ENCODE results near the gene ZDHHC24. TPM values are rescaled to one million over a fixed set of nuclear protein-coding genes. Genes with fewer than 3 reads are reported as not detected.

Gene ZDHHC24
- total RNA-seq, 1 experiment from 2014 or later = 3.1 TPM

DNA sequence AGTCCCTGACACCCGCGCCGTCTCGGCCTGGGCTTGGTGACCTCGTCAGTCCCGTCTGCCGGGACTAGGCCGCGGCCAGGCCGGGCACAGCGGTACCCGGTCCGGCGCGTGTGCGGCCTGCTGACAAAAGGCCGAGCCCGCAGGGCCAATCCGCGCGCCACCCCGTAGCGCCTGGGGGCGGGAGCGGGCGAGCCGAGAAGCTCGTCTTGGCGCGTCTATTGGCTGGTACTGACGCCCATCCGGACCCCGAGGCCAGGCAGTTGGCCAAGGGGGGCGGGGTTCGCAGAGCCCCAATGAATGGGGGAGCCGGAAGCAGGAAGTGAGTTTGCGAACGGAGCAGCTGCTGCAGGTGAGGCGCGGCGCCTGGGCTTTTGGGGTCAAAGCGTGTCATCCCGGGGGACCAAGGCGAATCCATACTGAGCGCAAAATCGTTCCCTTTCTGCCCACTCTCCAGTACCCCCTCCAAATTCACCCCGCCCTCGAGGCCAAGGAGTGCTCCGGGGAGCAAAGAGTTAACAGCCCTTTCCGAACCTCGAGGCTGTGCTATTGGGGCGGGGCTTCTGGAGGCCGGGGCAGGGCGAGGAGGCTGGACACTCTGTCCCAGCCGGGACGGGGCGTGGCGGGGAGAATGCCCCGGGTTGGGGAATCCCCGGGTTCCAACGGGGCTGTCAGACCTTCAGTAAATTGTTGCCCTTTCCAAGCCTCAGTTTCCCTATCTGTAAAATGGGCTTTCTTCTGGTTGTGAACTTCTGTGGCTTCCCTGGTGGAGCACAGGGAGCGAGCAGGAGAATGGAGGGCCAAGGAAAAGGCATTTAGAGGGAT lies 65.5 kb downstream of the ZDHHC24 start, which contains the start of gene DPP3:
Gene DPP3, plus strand, starts transcription at position 318 of the 822 bp plus-strand sequence. CDS start 1,767 bp downstream, outside the sequence.
- peak within 1 kb of the TSS; percentile 71 for H3K27ac ChIP-seq
- H3K36me3 ChIP-seq = no peaks in the 10 kb centered on the region
- H3K27me3 ChIP-seq = no peaks in the 10 kb centered on the region
- peak; percentile 96 to 97 for DNase-seq
- no peaks in the 10 kb centered on the region for H3K9me3 ChIP-seq (replicated peaks)
- H3K4me3 ChIP-seq = peak within 1 kb of the TSS; percentile 80
- peaks cover 3% of the 10 kb centered on the region; the same call in 1 of the 2 replicates for H3K4me1 ChIP-seq

DNA sequence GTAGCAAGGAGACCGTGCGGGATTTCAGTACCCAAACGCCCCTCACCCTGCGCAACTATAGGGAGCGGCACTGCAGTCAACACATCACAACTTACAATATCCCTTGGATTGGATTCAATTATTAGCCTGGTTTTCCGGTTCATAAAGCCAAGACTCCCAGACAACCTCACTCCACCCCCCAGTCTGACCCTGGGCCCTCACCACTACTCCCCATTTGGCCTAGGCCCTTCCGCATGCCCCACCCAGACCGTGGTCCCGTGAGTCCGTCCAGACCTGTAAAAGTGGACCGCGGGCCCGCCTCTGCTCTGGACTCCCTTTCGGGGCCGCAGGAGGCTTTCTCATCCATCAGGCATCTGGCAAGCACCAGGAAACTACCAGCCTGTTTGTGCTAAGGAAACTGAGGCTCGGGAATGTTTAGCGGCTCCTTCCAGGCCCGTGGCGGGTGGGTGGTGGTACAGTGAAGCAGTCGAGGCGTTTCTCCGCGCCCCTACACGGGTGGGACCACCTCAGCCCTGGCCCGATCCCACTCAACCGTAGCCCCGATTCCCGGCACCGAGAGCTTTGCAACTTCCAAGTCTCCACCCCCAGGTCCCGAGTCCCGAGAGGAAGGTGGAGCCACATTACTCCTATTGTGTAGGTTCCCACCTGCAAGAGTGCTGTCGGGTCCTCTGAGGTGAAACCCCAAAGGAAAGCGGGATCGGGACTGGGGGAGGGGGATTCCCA lies 66.3 kb downstream of the ZDHHC24 start:
- peaks cover 3% of the 10 kb centered on the region; the same call in 1 of the 2 replicates for H3K4me1 ChIP-seq
- DNase-seq = peak in 1 of 2 experiments; percentile 24
- peak overlapping the region; percentile 71 for H3K27ac ChIP-seq

DNA sequence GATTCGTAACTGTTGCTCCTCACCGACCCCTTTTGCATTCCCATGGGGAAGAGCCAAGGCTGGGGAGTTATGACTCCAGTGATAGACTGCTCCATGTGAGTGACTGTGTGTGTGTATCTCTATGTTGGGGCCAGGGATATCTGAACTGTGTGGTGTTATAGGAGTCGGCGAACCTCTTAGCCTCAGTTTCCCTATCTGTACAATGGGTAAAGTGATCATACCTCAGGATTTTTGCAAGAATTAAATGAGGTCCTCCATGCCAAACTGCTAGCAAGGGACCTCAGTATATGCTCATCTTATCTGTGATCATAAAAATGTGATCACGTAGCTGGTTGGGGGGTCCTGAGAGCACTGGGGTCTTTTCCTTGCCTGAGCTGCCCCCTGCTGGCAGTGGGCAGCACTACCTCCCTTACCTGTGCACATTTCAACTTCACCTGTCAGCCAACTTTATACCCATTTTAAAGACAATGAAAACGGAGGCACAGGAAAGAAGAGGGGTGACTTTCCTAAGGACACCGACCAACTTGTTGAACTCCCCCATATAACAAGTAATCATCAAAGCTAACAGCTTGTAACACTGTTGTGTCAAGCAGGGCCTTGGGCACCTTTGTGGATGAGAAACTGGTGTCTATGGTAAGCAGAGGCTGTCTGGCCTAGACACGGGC lies 67.0 kb downstream of the ZDHHC24 start:
- Histone ChIP-seq H3K9me3 (replicated peaks) (no peaks in the 10 kb centered on the region), H3K27me3 (no peaks in the 10 kb centered on the region), H3K4me1 (peaks cover 3% of the 10 kb centered on the region; the same call in 1 of the 2 replicates), H3K36me3 (no peaks in the 10 kb centered on the region), H3K27ac (no peak overlapping the region; the same call in 1 of the 2 replicates), H3K4me3 (peak overlapping the region; percentile 80)
- peak in 1 of 2 experiments; percentile 47 for DNase-seq

More for the DNA sequence above, 66.3 kb downstream of the ZDHHC24 start:
- Histone ChIP-seq H3K9me3 (replicated peaks) (no peaks in the 10 kb centered on the region), H3K4me3 (peak overlapping the region; percentile 80), H3K27me3 (no peaks in the 10 kb centered on the region), H3K36me3 (no peaks in the 10 kb centered on the region)

DNA sequence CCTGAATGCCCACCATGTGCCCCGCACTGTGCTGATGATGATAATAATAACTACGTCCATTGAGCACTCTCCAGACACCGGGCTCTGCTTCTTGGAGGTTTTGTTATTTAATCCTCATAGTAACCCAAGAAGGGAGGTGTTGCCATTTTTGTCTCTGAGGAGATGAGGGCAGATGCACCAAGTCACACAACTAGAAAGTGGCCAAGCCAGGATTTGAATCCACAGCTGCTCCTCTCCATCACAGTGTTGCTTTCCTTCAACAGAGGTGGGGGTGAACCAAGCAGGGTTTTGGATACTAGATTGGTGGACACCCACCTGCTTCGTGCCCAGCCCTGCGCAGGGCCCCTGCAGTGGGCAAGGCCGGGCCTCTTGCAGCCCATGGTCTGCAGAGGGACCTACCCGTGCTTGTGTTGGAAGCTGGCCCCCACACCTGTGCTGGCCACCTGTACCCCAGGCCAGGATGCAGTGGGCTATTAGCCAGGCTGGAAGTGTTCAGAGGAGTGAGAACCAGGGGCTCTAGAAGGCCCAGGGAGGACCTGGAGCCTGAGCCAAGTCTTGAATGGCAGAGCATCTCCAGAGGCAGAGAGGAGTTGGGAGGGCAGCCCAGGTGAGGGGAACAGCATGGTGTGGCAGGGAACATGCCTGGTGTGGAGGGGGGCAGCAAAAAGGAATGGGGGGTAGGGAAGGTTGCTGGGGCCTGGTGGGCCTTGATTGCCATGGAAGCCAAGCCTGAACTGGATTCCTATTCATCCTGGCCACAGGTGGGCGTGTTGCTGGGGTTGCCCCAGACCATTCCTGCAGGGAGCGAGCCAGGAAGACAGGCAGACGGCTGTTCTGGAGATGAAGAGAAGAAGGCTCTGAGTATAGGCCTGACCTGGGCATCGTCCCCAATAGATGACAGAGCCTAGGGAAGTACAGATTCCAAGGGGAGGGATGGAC lies 68.3 kb downstream of the ZDHHC24 start:
- no peak overlapping the region for H3K4me3 ChIP-seq
- H3K27me3 ChIP-seq = no peaks in the 10 kb centered on the region
- H3K4me1 ChIP-seq = peaks cover 3% of the 10 kb centered on the region; the same call in 1 of the 2 replicates
- H3K9me3 ChIP-seq (replicated peaks) = no peaks in the 10 kb centered on the region
- peak in 1 of 2 experiments; percentile 38 for DNase-seq
- H3K27ac ChIP-seq = no peak overlapping the region
- no peaks in the 10 kb centered on the region for H3K36me3 ChIP-seq

DNA sequence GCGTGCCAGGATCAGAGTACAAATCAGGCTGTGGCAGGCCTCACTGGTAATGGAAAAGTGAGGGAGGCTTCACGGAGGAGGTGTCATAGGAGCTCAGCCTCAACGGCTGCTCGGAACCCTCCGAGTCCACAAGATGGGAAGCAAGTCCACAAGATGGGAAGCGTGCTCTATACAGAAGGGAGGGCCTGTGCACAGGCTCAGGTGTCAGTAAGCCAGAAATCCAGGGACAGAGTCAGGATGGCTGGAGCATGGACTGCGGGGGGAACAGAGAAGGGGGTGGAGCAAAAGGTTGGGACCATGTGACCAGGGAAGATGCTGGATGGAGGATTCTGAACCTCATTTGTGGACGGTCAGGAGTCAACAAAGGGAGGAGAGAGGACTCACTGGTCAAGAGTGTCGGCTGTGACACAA lies 69.0 kb downstream of the ZDHHC24 start:
- no peaks in the 10 kb centered on the region for H3K9me3 ChIP-seq (replicated peaks)
- no peaks in the 10 kb centered on the region for H3K36me3 ChIP-seq
- no peak overlapping the region for H3K4me3 ChIP-seq
- no peaks in the 10 kb centered on the region for H3K27me3 ChIP-seq
- H3K4me1 ChIP-seq = no peaks in the 10 kb centered on the region; the same call in 1 of the 2 replicates
- DNase-seq = peak in 1 of 2 experiments; percentile 33
- no peak overlapping the region for H3K27ac ChIP-seq

DNA sequence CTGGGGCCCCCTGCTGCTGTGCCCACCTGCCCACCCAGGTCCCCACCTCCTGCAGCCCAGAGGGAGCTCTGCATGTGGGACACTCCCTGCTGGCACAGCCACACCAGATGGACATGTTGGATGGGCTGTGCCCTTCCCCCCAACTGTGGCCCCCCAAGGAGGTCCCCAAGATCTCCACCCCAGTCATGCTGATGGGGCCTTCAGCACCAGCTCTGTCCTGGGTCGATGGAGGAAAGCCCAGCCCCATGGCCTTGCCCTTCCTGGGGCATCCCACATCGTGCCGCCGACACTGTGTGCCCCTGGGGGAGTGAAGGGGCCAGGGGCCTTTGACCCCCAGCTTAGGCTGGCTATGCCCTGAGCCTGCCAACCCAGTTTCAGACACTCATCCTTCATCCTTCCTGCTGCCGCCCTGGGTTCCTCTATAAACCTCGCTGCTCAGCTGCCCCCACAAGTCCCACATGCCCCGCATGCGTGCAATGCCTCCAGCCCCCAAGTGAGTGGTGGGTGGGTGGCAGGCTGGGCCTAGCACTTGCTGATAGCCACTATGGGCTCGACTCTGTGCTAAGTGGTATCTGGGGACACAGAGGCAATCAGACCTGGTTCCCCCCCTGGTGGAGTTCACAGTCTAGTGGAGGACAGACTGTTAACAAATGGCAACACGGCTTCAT lies 69.5 kb downstream of the ZDHHC24 start:
- Histone ChIP-seq H3K27ac (no peak overlapping the region), H3K9me3 (replicated peaks) (no peaks in the 10 kb centered on the region), H3K4me3 (no peak overlapping the region), H3K4me1 (no peaks in the 10 kb centered on the region; the same call in 1 of the 2 replicates), H3K27me3 (no peaks in the 10 kb centered on the region), H3K36me3 (no peaks in the 10 kb centered on the region)
- no peak for DNase-seq

DNA sequence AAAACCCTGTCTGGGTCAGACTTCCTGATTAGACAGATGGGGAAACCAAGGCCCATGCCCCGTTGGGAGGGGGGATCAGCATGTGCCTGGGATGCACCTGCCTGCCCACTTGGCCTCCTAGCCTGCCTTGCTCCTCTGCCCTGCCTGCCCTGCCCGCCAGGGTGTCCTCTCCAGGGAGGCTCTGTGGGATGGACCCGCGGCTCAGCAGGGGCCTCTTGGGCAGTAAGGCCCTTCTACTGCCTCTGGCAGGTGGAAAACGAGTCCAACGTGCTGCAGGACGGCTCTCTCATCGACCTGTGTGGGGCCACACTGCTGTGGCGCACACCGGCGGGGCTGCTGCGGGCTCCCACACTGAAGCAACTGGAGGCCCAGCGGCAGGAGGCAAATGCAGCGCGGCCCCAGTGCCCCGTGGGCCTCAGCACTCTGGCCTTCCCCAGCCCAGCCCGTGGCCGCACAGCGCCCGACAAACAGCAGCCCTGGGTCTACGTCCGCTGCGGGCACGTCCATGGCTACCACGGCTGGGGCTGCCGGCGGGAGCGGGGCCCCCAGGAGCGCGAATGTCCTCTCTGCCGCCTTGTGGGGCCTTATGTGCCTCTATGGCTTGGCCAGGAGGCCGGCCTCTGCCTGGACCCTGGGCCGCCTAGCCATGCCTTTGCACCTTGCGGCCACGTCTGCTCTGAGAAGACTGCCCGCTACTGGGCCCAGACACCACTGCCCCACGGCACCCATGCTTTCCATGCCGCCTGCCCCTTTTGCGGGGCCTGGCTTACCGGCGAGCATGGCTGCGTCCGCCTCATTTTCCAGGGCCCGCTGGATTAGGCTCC lies 70.3 kb downstream of the ZDHHC24 start:
- Histone ChIP-seq H3K4me1 (no peaks in the 10 kb centered on the region), H3K27ac (no peak overlapping the region), H3K9me3 (replicated peaks) (no peaks in the 10 kb centered on the region), H3K36me3 (no peaks in the 10 kb centered on the region), H3K4me3 (no peak overlapping the region), H3K27me3 (no peaks in the 10 kb centered on the region)
- DNase-seq = no peak

DNA sequence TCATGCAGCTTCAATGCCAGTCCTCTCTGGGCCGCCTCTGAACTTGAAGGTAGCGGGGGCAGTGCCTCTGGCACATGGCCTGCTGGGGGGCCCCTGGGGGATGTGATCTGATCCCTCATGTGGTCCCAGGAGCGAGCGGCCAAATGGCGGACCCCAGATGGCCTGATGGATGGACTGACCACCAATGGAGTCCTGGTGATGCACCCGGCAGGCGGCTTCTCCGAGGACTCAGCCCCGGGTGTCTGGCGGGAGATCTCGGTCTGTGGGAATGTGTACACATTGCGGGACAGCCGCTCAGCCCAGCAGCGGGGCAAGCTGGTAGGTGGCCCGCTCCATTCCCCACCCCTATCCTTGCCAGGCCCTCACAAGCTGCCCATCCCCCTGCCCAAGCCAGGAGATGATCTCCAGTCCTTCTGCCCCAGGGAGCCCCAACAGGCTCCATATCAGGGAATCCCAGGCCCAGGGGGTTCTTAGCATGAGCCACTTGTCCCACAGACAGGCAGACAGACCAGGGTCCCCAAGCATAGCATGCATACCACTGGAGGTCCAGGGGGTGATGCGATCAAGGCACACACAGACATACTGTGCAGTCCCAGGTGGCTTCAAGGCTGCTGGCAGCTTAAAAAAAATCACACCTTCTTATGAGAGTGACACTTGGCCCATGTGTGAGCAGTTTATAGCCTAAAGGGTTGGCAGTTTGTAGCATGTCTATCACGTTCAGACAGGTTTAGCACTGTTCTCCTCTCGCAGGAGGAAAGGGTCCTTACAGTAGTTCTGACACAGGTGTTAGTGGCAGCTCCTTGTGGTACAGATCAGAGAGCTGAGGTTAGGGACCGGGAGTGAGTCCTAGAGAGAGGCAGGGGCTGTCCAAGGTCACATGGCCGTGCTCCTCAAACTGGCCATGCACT lies 72.0 kb downstream of the ZDHHC24 start:
- Histone ChIP-seq H3K4me3 (no peak overlapping the region), H3K27me3 (no peaks in the 10 kb centered on the region), H3K36me3 (no peaks in the 10 kb centered on the region), H3K27ac (no peak overlapping the region), H3K9me3 (replicated peaks) (no peaks in the 10 kb centered on the region), H3K4me1 (no peaks in the 10 kb centered on the region)
- no peak for DNase-seq

DNA sequence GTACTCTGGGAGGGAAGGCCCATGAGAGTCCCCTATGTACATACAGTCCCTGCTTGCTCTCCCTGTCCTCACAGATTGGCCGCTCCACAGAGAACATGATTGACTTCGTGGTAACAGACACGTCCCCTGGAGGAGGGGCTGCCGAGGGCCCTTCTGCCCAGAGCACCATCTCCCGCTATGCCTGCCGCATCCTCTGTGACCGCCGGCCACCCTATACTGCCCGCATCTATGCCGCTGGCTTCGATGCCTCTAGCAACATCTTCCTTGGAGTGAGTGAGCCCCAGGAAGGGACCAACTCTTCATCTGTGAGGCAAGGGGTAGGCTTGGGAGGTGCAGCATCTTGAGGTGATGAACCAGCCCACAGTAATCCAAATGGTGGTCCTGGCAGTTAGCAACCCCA lies 72.7 kb downstream of the ZDHHC24 start:
- Histone ChIP-seq H3K9me3 (replicated peaks) (no peaks in the 10 kb centered on the region), H3K36me3 (no peaks in the 10 kb centered on the region), H3K4me3 (no peak overlapping the region), H3K27ac (no peak overlapping the region), H3K4me1 (no peaks in the 10 kb centered on the region), H3K27me3 (no peaks in the 10 kb centered on the region)
- DNase-seq = no peak

DNA sequence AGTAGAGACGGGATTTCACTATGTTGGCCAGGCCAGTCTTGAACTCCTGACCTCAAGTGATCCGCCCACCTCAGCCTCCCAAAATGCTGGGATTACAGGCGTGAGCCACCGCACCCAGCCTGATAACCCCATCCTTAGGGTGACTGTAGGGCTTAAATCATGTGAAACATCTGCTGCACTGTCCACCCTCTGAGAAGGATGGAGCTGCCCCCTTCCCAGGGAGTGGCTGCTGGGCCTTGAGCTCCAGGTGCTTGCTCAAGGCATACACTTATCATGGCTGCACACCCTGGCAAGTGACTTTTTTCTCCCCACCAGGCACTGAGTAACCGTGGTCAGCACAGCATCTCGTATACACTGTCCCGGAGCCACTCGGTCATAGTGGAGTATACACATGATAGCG lies 73.8 kb downstream of the ZDHHC24 start:
- no peaks in the 10 kb centered on the region for H3K9me3 ChIP-seq (replicated peaks)
- no peak for DNase-seq
- H3K4me1 ChIP-seq = no peaks in the 10 kb centered on the region; the same call in 1 of the 2 replicates
- H3K36me3 ChIP-seq = no peaks in the 10 kb centered on the region
- H3K4me3 ChIP-seq = no peak overlapping the region
- H3K27ac ChIP-seq = no peak overlapping the region
- no peaks in the 10 kb centered on the region for H3K27me3 ChIP-seq

DNA sequence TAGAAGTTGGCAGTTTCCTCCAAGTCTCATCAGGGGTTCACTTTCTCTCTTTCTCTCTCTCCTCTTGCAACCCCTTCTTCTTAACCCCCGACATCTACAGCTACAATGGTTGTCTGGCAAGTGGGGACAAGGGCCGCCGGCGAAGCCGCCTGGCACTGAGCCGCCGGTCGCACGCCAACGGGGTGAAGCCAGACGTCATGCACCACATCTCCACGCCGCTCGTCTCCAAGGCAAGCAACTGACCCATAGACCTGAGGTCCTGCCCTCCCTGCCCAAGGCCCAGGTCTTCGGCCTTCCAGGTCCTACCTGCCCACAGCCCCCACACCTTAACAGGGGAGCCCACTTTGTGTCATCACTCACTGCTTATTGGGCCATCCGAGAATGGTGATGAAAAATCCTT lies 74.7 kb downstream of the ZDHHC24 start:
- Histone ChIP-seq H3K27me3 (no peaks in the 10 kb centered on the region), H3K36me3 (no peaks in the 10 kb centered on the region), H3K9me3 (replicated peaks) (no peaks in the 10 kb centered on the region), H3K4me3 (no peak overlapping the region), H3K4me1 (no peaks in the 10 kb centered on the region; the same call in 1 of the 2 replicates), H3K27ac (no peak overlapping the region)
- no peak for DNase-seq
